K562 (cell line): Measurements from ENCODE around the gene METAP1.

Experiments
- CHD4 ChIP-seq: fragments of 200-600 bp; sonication (generic); IDR thresholded peaks from 3 replicates; pipeline ENCODE4 v1.6.1; 2012; ENCODE audit warnings: low read depth, mild to moderate bottlenecking, mixed read lengths, low read length, inconsistent platforms; ENCODE audit not compliant: insufficient read depth, insufficient replicate concordance, poor library complexity, severe bottlenecking
- MXI1 ChIP-seq: IDR thresholded peaks from 2 replicates; pipeline ENCODE4 v1.6.1; 2011; ENCODE audit warnings: low read depth, mild to moderate bottlenecking, improper control_type of control experiment, low read length
- ZNF239 ChIP-seq: fragments of 250-450 bp; sonication (Bioruptor Pico); IDR thresholded peaks from 2 replicates; pipeline ENCODE4 v1.4.0; 2020; ENCODE audit warnings: mild to moderate bottlenecking

DNA sequence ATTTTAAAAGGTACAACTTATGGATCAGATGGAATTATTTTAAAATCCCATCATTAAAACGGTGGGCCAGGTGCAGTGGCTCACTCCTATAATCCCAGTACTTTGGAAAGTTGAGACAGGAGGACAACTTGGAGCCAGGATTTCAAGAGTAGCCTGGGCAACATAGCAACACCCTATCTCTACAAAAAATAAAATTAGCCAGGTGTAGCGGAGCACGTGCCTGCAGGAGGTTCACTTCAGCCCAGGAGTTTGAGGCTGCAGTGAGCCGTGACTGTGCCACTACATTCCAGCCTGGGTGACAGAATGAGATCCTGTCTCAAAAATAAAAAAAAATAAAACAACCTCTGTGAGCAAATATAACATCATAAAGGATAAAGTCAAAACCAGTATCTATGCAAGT is 81.7 kb downstream of the METAP1 start:
- TF ChIP-seq ZNF239 (CRISPR knock-in tag), result no peak
- no peak for TF ChIP-seq MXI1
- TF ChIP-seq CHD4, result no peak
